HCEC 1CT (cell line): Measurements from ENCODE around the gene KBTBD13.

Experiments used
- DNase-seq: peaks from one replicate; pipeline ENCODE4 v3.0.0-alpha.2; 2017

KBTBD13 gene

GRCh38 chr15:65052956-65053355 is 23.6 kb upstream of the KBTBD13 start:
- DNase-seq: no peak

DNA sequence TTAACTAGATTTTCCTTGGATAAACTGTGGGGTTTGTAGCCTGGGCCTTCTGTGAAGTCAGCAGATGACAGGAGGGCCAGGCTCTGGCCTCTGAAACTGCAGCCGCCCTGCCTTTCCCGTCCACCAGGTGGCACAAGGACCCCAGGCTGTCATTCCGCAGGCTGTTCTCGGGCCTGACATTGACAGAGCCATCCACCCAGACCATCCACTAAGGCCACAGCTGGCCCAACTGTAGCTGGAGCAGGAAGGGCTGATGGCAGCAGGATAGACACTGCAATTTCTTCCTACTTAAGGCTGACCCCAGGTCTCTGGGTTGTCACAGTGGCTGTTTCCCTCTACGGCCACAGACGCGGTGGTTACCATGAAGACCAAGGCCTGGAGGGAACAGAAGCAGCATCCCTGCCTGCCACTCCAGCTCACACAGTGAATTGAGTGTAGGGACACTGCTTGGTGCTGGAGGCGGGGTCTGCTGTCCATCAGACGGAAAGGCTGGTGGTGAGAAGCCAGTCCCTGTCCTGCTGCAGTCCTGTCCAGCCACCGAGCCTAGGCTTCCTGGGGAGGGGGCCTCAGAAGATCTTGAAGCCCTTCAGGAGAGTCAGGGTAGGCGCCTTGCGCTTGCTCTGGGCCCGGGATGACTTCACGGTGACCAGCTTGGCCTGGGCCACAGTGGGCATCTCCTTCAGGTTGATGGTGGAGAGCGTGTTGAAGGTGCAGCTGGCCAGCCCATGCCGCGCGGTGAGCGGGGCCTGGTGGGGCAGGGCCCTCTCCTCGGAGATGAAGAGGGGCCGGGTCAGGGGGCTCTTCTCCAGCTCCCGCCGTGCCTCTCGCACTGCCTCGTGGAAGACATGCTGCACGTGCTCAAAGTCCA is 22.0 kb upstream of the KBTBD13 start:
- peak; percentile 57 for DNase-seq

DNA sequence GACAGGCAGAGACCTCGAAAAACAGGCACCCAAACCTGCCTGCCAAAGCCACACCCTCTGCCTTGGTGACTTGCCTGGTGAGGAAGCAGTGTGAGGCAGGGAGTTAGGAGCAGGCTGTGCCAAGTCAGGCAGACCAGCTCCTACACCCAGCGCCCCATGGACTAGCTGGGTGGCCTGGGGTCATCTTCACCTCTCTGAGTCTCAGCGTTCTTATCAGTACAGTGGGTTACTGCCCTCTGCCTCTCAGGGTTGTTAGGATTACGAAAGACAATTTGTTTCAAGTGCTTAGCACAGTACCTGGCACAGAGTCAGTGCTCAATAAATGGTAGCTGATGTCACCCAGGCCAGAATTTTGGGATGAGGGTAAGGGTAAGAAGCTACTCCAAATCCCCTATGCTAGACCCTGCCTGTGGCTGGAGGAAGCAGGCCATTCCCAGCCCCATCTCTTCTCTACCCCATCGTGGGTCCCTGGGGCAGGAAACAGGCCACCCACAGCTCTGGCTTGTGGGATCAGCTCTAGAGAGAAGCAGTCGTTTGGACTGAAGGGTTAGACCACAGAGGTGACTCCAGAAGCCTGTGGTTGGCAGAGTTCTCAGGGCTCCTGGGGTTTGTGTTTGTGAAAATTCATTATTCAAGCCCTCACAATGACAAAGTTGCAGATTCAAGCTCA is 21.2 kb upstream of the KBTBD13 start:
- peak; percentile 34 for DNase-seq

DNA sequence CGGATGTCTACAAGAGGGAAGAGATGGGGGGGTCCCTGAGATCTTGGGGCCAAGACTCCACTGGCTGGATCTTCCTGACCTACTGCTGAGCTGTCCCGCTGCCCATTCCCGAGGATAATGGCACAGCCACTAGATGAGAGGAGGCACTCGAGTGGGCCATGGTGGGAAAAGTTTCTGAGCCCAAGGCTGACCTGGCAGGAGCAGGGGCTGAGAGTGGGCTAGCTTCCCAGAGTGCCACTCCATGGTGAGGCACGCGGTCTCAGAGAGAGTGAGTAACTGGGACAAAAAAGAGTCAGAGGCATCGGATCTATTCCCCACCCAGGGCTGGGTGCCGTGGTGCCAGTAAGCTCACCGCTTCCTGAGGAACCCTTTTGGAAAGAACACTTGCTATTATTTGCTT is 20.4 kb upstream of the KBTBD13 start:
- DNase-seq: no peak

DNA sequence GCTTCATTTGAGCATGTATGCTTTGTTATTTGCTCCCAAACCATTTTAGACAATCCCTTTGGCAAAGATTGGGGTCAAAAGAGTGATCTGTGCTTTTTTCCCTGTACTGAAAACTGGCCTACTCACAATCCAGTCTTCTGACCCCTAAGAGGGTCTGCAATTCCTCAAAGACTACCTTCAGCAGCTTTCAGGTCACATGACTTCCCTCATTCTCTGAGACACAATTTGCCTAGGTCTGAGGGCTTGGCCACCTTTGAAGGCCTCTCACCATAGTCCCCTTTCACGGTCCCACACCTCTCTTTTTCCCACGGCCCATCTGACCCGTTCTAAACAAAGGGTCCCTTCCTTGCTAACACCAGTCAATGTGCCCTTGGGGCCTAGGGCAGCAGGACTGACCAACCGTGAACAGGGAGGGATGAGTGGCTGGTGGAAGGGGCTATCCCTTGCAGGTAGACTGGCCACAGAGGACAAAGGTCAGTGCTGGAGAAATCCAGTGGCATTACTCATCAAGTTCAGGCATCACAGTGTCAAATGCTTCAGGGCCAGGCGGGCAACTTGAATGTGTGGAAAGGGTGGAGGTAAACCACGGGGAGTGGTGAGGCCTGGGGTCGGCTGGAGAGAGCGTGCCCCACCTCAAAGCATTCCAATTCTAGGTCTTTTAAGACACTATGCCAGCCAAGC is 19.5 kb upstream of the KBTBD13 start:
- no peak for DNase-seq

DNA sequence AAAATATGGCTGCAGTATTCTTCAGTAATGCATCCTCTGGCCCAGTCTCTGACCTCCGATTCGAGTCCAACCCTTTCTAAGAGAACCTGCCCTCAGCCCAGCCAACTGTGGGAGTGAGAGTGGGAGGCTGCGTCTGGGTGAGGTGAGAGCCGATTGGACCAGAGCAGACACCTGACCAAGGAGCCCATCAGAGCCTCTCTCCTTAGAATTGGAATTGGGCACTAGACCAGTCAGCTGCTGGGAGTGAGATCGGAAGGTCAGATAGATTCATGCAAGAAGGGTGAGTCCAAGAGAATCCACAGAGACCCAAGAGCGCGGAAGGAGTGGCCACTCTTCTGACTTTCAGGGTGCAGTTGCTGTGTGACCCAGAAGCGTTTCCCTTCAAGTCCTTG is 19.0 kb upstream of the KBTBD13 start:
- DNase-seq: no peak

GRCh38 chr15:65058394-65059368 is 17.9 kb upstream of the KBTBD13 start:
- DNase-seq: no peak

DNA sequence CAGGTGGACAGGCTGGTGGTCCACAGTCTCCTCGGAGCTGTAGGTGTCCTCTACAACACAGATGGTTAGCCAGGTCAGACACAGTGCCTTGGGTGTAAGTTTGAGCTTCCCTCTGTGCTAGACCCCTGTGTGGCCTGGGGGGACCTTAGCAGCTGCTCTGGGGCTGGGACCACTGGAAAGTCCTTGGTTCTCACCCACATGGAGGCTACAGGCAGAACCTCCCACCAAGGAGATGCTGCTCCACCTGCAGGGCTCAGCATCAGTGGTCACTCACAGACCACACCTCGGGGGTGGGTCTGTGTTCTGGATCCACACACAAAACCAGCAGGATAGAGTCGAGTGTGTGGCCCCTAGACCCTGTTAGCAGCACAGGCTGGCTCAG is 17.2 kb upstream of the KBTBD13 start:
- DNase-seq: no peak

- DNase-seq: no peak
Observed at GRCh38 chr15:65059931-65060596, 16.5 kb upstream of the KBTBD13 start.

- no peak for DNase-seq
Observed at GRCh38 chr15:65060641-65061397, 15.7 kb upstream of the KBTBD13 start.

- no peak for DNase-seq
Observed at GRCh38 chr15:65062061-65062460, 14.5 kb upstream of the KBTBD13 start.

DNA sequence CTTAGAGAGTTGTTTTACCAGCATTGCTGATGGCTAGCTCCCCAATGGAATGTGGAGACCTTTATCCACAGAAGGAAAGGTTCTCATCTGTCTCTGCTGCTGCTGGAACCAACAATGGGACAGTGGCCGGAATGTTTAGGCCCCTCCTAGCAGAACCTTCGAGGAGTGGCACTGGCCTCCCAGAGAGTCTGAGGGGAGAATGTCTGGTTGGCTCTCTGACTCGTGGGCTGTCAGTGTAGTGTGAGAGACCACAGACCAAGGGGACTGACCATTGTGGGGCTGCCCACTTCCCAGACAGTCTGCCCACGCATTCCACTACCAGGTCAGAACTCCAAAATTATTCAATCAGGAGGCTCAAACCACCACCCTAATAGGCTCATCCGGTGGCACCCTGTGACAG is 13.8 kb upstream of the KBTBD13 start:
- DNase-seq: no peak

DNA sequence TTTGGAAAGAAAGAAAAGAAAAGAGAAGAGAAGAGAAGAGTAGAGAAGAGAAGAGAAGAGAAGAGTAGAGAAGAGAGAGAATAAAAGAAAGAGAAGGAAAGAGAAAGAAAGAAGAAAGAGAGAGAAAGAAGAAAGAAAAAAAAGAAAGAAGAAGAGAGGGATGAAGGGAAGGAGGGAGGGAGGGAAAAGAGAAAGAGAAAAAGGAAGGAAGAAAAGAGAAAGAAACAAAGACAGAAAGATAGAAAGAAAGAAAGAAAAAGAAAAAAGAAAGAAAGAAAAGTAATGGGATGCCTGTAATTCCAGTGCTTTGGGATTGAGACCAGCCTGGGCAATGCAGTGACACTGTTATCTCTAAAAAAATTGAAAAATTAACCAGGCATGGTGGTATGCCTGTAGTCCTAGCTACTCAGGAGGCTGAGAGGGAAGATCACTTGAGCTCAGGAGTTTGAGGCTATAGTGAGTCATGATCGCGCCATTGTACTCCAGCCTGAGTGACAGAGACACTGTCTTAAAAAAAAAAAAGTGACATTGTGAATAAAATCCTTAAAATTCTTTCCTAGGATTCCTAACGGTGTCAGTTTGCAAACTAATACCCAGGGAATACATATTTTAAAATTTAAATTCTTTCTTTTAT is 10.4 kb upstream of the KBTBD13 start:
- DNase-seq: no peak

- no peak for DNase-seq
Observed at GRCh38 chr15:65066635-65067316, 9.8 kb upstream of the KBTBD13 start.

- no peak for DNase-seq
Observed at GRCh38 chr15:65067317-65067644, 9.3 kb upstream of the KBTBD13 start.

- DNase-seq: no peak
Observed at GRCh38 chr15:65067645-65068402, 8.7 kb upstream of the KBTBD13 start, which contains the start of gene RASL12. Gene RASL12 (minus strand): TSS chr15:65067991. CDS start chr15:65067835, 156 bp downstream.

DNA sequence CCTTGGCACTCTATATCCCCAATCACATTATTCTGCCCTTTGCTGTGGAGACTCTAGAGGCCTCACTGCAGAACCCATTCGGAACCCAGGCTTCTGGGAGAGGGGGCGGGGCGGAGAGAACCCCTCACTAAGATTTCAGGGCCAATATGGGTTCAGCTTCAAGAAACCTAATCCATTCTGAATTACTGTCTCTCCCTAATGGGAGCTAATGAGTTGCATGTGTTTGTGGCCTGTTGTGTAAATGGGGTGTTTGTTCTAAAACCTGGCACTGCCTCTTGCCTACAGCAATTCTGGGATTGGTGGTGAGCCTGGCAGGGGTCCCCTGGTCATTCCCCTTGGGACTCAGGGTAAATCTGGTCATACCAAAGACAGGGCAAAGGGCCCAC is 8.2 kb upstream of the KBTBD13 start:
- DNase-seq: no peak

DNA sequence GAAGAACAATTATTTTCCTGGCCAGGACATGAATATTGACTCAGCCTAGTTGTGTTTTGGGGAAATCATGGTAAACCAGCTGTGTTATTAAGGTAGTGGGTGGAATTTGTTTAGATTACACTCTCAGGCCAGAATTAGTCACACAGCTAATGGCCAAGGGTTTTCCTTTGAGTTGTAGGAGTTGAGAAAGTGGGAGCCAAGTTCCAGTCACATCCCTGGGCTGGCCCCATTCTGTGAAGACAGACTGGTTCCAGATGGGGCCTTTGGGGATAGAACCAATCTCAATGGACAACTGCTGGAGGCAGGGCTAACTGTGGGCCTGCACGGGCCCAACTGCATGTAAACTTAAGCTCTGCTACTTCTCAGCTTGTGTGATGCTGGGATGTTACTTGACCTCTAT is 7.4 kb upstream of the KBTBD13 start:
- peak; percentile 97 for DNase-seq

DNA sequence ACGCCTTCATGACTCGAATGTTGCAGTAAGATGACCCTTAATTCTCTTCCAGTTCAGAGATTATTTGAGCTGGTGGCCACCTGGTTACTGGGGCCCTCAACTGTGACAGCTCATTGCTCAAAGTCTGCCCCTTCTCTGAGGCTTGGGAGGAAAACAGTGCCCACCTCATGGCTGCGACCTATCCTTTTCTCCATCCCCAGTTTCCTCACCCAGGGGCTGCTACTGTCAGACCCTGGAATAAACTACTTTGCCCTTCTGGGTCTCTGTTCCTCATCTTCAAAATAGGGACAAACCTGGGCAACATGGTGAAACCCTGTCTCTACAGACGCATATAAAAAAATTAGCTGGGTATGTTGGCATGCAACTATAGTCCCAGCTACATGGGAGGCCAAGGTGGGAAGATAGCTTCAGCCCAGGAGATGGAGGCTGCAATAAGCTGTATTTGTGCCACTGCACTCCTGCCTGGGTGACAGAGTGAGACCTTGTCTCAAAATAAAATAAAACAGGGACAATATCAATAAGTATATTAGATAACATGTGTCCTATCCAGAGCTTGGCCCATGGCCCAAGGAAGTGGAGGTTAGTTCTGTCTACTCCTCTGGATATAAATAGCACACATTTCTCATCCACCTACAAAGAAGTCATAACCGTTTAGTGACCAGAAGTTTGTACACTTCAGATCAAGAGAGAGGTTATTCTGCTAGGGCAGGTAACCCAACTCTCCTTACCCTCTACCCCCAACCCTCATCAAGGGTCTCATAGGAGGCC is 6.6 kb upstream of the KBTBD13 start:
- no peak for DNase-seq
